KOPT-K1 (cell line): ENCODE measurements around the gene RASGRP1.

Experiments
- H3K27ac ChIP-seq: fragments of 200-600 bp; sonication (generic); 2 replicates; pipeline ENCODE4 v1.5.1; 2016; ENCODE audit warnings: antibody characterized with exemption, mild to moderate bottlenecking, low read depth, low read length; ENCODE audit not compliant: poor library complexity, severe bottlenecking
- H3K36me3 ChIP-seq: fragments of 200-600 bp; sonication (generic); 2 replicates; pipeline ENCODE4 v1.5.1; 2017; ENCODE audit warnings: antibody characterized with exemption, mild to moderate bottlenecking, low read length, moderate library complexity; ENCODE audit not compliant: insufficient read depth
- H3K9me3 ChIP-seq: fragments of 200-600 bp; sonication (generic); 2 replicates; pipeline ENCODE4 v1.5.1; 2017; ENCODE audit warnings: antibody characterized with exemption, low read length, mild to moderate bottlenecking; ENCODE audit not compliant: insufficient read depth, poor library complexity, severe bottlenecking

The RASGRP1 gene

DNA sequence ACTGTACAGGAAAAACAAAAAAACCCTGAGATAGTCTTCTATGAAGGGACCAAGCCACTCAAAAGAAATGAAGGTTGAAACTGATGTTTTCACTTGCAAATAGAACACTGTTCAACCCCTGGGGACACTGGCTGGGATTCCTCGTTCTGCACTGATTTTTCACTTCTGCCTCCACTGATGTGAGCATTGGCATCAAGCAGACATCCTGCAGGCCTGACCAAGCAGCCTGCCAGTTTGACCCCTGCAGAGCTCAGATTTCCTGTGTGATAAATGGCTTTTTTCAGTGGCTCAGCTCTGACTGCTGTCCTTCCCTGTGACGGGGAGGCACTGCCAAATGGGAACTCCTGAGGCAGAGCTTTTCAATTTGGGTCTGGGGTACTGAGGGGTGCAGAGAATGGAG is 50.0 kb downstream of the RASGRP1 start:
- Histone ChIP-seq H3K9me3 (no peaks in the 10 kb centered on the region), H3K27ac (no peak overlapping the region), H3K36me3 (peaks cover 97% of the 10 kb centered on the region)

DNA sequence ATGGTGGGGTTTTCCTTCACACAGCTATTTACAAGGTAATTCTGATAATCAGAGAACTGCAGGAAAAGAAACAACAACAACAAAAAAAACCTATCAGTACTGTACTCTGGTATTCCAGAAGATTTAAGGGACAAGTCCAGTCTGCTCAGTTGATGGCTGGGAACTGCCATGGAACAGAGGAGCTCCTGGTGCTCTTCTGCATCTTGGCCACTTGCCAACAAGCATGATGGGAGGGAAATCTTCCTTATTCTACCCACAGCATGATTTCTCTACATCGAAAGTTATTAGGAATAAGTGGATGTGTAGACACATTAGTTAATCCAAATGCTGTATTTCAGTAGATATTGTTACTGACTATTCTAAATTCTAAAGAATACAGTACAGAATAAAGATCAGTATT is 51.7 kb downstream of the RASGRP1 start:
- peaks cover 100% of the 10 kb centered on the region for H3K36me3 ChIP-seq

DNA sequence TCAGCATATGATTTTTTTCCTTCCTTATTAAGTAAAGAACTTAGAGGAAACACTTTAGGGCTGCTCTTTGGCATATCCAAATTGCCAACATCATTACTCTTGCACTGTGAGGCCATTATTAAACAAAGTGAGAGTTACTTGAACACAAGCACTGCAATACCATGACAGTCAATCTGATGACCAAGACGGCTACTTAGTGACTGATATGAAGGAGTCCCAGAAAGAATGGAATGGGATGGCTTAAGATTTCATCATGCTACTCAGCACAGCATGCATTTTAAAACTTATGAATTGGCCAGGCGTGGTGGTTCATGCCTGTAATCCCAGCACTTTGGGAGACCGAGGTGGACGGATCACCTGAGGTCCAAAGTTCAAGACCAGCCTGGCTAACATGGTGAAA is 55.5 kb downstream of the RASGRP1 start:
- H3K36me3 ChIP-seq = peaks cover 99% of the 10 kb centered on the region
- H3K9me3 ChIP-seq = no peaks in the 10 kb centered on the region
- no peak overlapping the region for H3K27ac ChIP-seq

More for the DNA sequence above, 51.7 kb downstream of the RASGRP1 start:
- Histone ChIP-seq H3K9me3 (no peaks in the 10 kb centered on the region), H3K27ac (no peak overlapping the region)

GRCh38 chr15:38508647-38509046 is 56.0 kb downstream of the RASGRP1 start:
- H3K9me3 ChIP-seq = no peaks in the 10 kb centered on the region
- H3K36me3 ChIP-seq = peaks cover 98% of the 10 kb centered on the region
- no peak overlapping the region for H3K27ac ChIP-seq

- H3K9me3 ChIP-seq = no peaks in the 10 kb centered on the region
- H3K27ac ChIP-seq = no peak overlapping the region
- H3K36me3 ChIP-seq = peaks cover 98% of the 10 kb centered on the region
These were observed 57.0 kb downstream of the RASGRP1 start for GRCh38 chr15:38507570-38507969.

- Histone ChIP-seq H3K9me3 (no peaks in the 10 kb centered on the region), H3K36me3 (peaks cover 98% of the 10 kb centered on the region), H3K27ac (no peak overlapping the region)
These were observed 57.6 kb downstream of the RASGRP1 start for GRCh38 chr15:38506997-38507396.

DNA sequence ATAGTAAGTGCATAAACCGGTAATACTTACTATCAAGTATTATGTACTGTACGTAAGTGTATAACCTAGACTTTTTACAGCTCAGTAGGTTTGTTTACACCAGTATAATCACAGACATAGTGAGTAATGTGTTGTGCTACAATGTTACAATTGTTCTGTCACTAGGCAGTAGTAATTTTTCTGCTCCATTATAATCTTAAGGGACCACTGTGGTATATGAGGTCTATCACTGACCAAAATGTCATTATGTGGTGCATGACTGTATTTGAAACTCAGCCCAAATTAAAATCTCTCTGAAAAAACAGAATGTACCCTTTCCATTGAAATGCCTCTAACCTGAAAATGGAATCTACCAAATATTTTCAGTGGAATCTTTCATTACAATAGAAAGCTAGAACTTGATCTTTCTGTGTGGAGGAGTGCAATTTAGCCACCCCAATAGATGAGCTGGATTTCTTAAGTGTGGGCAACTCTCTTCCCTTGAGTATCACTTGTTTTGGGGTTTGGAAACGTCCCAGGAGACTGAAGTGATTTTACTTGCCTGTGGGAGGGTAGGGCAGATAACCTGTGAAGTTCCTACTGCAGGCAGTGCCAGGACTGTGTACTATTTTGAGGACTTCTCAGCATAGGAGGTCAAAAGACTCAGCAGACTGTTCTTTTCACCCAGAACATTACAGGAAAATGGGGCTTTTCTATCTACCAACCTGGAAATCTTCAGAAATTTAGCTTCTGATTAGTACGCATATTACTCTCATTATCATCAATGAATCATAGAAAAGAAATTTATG is 59.7 kb downstream of the RASGRP1 start:
- Histone ChIP-seq H3K27ac (no peak overlapping the region), H3K9me3 (no peaks in the 10 kb centered on the region), H3K36me3 (peaks cover 98% of the 10 kb centered on the region)

GRCh38 chr15:38503496-38503895 is 61.1 kb downstream of the RASGRP1 start:
- Histone ChIP-seq H3K27ac (no peak overlapping the region), H3K9me3 (no peaks in the 10 kb centered on the region), H3K36me3 (peaks cover 99% of the 10 kb centered on the region)

- Histone ChIP-seq H3K27ac (no peak overlapping the region), H3K36me3 (peaks cover 98% of the 10 kb centered on the region), H3K9me3 (no peaks in the 10 kb centered on the region)
These were observed 65.0 kb downstream of the RASGRP1 start for GRCh38 chr15:38499651-38500050.

DNA sequence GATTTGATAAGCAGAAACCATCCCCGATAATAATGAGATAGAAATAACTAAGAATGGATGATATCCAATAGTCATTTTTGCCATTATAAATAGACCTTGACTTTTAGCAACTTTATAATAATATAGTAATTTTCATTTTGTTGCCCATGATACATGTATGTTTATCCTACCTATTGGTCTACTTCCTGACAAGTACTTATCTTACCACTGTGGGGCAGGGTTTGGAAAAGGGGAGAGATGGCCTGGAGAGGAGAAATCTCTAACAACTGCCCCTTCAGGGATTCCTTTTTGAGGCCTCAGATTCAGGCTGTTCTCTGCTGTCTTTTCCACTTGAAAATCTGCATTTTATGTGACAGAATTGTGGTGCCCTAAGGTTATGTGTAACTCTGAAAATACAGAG is 68.5 kb downstream of the RASGRP1 start:
- Histone ChIP-seq H3K9me3 (no peaks in the 10 kb centered on the region), H3K36me3 (peaks cover 96% of the 10 kb centered on the region), H3K27ac (no peak overlapping the region)

DNA sequence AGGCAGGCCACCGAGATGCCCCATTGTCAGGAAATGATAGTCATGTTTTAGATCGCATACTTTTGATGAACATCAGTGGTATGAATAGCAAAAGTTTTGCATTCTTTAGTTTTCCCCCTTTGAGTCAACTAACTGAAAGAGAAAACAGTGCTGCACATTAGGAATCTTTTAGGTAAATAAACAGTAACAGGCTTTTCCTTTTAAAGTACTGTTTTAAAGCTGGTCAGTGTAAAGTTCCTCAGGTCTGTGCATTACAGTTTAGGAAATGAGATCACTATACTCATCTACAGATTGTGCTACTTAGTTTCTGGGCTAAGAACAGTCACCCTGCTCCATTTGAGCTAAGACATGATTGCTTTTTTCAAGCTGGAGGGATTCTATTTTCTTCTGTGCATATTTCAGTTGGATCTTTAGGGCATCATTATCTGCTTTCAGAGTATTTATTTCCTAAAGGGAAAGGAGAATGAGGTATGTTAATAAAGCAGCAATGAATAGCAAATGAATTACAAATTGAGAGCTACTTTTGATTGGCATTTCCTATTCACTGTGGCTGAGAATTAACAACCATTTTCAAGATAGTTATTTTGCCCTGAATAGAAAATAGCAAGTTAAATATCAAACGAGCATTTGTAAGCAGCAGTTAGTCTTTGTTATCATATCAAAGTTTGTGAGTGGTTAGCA is 74.2 kb downstream of the RASGRP1 start:
- H3K9me3 ChIP-seq = no peaks in the 10 kb centered on the region
- peaks cover 95% of the 10 kb centered on the region for H3K36me3 ChIP-seq
- H3K27ac ChIP-seq = no peak overlapping the region

GRCh38 chr15:38487378-38487777 is 77.2 kb downstream of the RASGRP1 start:
- peaks cover 79% of the 10 kb centered on the region for H3K36me3 ChIP-seq
- no peak overlapping the region for H3K27ac ChIP-seq
- no peaks in the 10 kb centered on the region for H3K9me3 ChIP-seq

DNA sequence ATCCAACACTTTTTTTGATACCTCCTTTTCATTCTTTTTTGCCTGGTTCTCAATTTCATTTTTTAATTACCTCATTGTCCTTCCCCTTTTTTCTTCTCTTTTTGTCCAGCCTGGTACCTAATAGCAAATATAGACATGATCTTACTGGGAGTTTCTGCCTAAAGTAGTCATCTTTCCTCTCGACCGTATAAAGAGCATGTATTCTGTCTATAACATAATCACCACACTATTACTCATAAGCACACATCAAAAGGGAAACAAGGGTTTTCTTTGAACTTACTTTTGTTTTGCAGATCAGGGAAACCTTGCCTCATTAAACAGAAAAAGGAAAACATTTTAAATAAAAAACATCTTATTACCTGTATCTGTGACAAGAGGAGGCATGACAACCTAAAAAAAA is 77.7 kb downstream of the RASGRP1 start:
- H3K36me3 ChIP-seq = peaks cover 79% of the 10 kb centered on the region
- no peaks in the 10 kb centered on the region for H3K9me3 ChIP-seq
- no peak overlapping the region for H3K27ac ChIP-seq

DNA sequence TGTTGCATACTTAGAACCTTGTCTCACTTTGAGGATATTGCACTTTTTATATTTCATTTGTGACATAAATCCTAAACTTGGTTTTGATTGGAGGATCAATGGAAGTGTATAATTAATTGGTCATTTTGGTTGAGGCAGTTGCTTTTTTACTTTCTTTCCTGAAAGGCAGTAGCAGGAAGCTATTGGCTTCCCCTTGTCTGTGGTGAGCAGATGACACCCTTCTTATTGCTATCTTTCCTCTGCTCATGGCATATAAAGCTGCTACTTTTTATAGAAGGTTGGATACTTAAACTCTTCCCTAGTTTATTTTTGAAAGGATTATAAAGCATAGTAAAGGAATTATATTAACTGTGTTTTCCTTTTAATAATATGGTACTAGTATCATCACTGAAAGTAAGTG is 82.0 kb downstream of the RASGRP1 start:
- H3K27ac ChIP-seq = no peak overlapping the region
- peaks cover 59% of the 10 kb centered on the region for H3K36me3 ChIP-seq
- no peaks in the 10 kb centered on the region for H3K9me3 ChIP-seq

DNA sequence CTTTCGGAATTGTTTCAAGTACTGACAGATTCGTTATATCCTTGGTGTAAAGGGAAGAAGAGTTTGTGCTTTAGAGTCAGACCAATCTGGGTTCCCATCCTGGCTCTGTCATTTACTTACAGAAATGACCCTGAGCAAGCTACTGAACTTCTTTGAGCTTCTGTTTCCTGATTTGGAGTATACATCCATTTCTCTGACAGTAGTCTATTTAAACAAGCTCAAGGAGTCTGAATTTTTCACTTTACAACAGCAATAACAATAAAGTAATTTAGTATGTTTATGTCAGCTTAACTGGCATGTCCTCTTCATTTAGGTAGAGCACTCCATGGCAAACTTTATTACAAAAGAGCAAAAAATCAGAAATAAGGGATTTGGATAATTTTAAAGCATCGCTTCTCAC is 82.9 kb downstream of the RASGRP1 start:
- Histone ChIP-seq H3K27ac (no peak overlapping the region), H3K36me3 (peaks cover 60% of the 10 kb centered on the region)

DNA sequence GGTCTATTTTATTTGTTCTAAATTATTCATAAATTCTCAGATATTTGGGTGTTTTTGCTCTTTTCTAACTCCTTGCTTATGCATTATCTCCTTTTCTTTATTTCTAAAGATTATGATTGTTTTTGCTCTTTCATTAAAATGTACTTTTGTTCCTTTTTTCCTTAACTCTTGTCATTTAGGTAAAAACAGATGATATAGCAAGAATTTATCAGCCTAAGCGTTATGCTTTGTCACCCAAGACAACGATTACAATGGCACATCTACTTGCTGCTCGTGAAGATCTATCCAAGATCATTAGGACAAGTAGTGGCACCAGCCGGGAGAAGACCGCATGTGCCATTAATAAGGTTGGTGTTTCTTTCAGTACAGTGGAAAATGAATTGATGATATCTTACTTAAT is 83.5 kb downstream of the RASGRP1 start:
- H3K36me3 ChIP-seq = peaks cover 60% of the 10 kb centered on the region
- no peaks in the 10 kb centered on the region for H3K9me3 ChIP-seq
- H3K27ac ChIP-seq = no peak overlapping the region

More for the DNA sequence above, 82.9 kb downstream of the RASGRP1 start:
- no peaks in the 10 kb centered on the region for H3K9me3 ChIP-seq
